Fibroblast of skin of left quadriceps (primary cell): ENCODE data around the gene SLC35A4.
"Not testable (repeated sequence)": the region's sequence is repeated elsewhere in the genome, so short reads cannot be mapped to it uniquely, and the experiment has no call there.

Experiments
- DNase-seq, 2 experiments: peaks; one replicate each; pipeline ENCODE4 v3.0.0-alpha.2; 2013; ENCODE audit warnings: low read depth in 2 of 2

SLC35A4 gene

DNA sequence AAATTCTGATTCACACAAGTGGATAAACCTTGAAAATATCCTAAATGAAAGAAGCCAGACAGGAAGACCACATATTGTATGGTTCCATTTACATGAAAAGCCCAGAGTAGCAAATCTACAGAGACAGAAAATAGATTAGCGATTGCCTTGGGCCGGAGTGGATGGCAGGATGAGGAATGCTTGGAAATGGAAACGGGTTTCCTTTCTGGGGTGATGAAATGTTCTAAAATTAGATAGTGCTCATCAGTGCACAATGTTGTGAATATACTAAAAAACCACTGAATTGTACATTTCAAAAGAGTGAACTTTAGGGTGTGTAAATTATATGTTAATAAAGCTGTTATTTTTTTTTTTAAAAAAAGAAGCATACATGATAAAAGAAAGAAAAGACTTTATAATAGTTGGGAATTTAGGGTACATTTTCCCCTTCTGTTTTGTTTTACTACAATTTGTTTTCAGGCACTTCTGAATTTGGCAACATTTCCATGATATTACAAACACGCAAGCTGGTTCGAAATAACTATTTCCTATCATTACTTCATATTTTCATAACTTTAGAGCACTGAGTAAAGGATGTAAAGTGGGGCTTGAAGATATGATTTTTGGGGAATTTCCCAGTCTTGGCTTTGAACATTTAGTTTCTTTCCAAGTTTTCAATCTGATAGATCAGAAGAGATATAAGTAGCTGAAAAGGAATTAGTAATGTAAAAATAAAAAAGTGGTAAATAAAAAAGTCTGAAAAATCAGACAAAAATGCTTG is 23.9 kb downstream of the SLC35A4 start:
- DNase-seq = no peak

GRCh38 chr5:140590861-140591260 is 26.2 kb downstream of the SLC35A4 start:
- DNase-seq = no peak

DNA sequence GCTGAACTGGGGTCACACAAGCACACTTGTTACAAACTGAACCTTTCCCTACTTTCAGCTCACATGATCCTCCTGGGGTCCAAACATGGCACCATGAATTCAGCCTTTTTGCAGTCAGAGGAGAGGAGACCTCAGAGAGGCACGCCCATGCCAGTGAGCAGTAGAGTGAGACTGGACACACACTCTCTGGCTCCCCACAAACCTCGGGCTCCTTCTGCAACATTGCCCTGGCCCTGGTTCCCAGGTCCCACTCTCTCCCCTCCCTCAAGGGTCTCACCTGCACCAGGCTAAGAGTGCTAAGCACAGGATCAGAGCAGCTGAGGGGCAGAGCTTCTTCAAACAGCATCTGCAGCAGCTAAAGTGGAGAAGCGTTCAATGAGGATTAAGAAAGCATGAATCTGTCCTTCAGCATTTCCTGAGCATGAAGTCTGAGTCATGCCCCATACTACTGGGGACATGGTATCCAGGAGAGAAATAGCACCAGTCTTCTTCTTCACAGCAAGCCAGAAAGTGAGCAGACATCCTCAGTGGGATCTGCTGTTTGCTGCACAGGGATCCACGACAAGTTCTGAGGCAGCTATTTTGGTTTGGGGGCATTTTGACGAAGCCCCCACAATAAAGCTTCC is 27.2 kb downstream of the SLC35A4 start:
- peak; percentile 5 to 15 for DNase-seq

- DNase-seq = not testable (repeated sequence)
These were observed 28.4 kb downstream of the SLC35A4 start for GRCh38 chr5:140593070-140593469.

- DNase-seq = no peak
These were observed 29.5 kb downstream of the SLC35A4 start for GRCh38 chr5:140594169-140594568.

DNA sequence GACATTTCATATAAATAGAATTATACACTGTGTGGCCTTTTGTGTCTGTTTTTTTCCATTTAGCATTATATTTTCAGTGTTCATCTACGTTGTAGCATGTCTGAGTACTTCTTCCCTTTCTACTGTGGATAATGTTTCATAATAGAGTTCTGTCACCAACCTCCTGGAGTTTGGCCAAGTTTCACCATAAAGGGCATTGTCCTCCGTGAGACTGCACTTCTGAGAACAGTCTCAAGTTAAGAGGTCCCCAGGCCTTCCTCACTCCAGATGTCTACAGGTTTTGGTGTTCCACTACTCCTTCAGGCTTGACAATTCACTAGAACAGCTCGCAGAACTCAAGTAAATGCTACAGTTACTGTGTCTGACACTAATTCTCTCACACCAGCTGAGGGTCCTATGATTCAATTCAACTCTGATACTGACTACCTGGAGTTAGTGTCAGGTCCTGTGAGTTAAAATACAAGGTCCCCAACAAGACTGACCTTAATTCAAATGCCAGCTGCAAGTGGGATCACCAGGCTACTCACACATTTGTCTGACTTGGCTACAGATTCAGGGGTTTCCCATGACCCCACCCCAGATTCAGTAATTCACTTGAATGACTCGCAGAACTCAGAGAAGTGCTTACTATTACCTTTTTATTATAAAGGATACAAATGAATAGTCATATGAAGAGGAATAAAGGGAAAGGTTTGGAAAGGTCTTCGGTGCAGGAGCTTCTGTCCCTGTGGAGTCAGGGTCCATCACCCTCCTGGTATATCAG is 31.1 kb downstream of the SLC35A4 start:
- no peak for DNase-seq

DNA sequence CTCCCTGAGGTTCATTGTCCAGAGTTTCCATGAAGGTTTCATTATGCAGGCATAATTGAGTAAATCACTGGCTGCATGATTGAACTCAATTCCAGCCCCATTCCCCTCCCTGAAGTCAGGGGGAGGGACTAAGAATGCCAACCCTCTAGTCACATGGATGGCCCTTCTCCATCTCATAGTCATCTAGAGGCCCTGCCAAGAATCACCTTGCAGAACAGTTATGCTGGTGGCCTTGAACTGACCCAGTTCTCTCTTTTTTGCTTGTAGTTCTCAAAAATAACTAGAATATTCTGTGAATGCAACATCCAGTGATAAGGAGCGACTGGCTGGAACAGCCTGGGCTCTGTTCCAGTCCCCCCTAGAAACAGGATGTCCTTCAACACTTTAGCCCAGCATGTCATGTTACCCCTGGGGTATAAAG is 31.7 kb downstream of the SLC35A4 start:
- no peak for DNase-seq

DNA sequence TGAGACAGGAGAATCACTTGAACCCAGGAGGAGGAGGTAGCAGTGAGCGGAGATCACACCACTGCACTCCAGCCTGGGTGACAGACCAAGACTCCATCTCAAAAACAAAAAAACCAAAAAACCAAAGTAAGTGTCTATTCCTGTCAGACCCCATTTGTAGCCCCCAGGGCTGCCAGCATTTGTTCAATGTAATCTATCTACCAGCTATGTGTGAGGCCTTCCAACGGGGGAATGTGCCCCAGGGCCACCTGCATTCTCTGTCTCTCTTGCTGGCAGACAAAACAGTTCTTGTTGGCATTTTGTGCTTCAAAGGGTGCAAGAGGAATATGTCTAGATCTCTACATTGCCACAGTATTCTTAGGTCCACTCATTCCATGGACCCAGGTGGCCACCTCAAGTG is 34.2 kb downstream of the SLC35A4 start:
- no peak for DNase-seq

DNA sequence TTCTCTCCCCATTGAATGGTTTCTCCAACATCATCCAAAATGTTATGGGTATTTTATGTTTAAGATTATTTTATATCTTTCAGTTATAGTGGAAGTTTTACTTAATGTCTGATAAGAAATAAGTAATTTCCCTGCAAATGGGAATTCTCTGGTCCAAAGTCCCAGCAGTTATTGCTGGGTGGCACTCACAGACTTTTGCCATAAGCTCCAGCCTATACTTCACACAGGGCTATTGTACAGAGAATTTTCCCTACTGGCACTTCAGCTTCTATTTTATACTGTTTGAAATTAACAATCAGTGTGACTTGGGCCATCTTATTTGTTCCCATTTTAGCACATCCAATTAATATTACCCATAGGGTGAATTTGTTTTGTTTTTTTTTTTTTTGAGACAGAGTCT is 35.5 kb downstream of the SLC35A4 start:
- DNase-seq = no peak

- DNase-seq = no peak
These were observed 37.5 kb downstream of the SLC35A4 start for GRCh38 chr5:140602147-140602546.

GRCh38 chr5:140603446-140603698 is 38.7 kb downstream of the SLC35A4 start:
- not testable (repeated sequence) for DNase-seq

DNA sequence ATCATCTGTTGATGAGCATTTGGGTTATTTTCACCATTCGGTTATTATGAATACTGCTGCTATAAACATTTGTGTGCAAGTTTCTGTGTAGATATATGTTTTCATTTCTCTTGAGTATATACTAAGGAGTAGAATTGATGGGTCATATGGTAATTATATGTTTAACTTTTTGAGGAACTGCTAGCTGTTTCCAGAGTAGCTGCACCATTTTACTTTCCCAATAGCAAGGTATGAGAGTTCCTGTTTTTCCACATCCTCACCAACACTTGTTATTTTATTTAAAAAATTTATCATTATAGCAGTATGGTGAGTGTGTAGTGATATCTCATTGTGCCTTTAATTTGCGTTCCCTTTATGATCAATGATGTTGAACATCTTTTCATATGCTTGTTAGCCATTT is 39.1 kb downstream of the SLC35A4 start:
- DNase-seq = no peak

DNA sequence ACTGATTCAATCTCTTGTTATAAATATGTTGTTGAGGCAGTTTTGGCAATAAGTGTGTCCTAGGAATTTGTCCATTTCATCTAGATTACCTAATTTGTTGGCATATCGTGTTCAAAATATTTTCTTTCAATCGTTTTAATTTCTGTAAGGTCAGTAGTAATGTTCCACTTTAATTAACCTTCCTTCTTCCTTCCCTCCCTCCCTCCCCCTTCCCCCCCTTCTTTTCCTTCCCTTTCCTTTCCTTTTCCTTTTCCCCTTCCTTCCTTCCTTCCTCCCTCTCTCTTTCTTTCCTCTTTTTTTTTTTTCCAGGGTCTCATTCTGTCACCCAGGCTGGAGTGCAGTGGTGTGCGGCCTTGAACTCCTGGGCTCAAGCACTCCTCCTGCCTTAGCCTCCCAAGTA is 41.3 kb downstream of the SLC35A4 start:
- DNase-seq = no peak

DNA sequence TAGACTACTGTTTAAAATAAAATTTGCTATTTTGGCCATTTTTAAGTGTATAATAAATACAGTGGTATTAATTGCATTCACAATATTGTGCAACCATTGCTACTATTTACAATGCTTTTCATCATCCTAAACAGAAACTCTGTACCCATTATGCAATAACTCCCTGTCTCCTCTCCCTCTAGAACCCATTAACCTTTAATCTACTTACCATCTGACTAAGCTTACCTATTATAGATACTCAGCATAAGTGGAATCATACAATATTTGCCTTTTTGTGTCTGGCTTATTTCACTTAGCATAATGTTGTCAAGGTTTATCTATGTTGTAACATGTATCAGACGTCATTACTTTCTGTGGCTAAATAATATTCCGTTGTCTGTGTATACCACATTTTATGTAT is 42.4 kb downstream of the SLC35A4 start:
- no peak for DNase-seq

DNA sequence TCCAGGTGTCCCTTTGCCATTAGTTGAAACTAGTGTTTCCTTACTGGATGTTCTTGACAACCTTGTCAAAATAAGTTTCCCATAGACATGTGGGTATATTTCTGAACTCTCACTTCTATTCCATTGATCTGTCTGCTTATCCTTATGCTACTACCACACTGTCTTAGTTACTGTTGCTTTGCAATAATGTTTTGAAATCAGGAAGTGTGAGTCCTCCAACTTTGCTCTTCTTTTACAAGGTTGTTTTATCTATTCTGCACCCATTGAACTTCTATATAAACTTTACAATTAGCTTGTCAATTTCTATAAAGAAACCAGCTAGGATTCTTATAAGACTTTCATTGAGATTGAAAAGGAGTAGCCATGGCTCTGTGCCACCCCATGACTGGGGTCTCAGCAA is 44.1 kb downstream of the SLC35A4 start:
- DNase-seq = no peak

DNA sequence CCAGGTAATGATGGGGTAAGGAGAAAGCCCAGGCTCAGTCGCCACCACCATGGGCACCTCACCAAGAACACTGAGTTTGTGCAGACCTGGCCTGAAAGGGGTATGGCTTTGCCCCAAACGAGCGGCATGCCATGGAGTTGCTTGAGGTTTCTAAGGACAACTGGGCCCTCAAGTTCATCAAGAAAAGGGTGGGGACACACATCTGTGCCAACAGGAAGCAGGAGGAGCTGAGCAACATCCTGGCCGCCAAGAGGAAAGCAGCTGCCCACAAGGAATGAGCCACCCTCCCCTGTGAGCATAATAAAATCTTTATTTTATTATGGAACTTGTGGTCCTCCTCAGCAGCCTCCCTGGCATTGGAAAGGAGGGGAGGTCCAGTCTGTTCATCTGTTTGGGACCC is 44.5 kb downstream of the SLC35A4 start:
- DNase-seq = no peak

- no peak for DNase-seq
These were observed 46.4 kb downstream of the SLC35A4 start for GRCh38 chr5:140611020-140611521.
